ENCODE measurements around the gene CSMD2. TPM values are rescaled to one million over a fixed set of nuclear protein-coding genes. Genes with fewer than 3 reads are reported as not detected.

Gene CSMD2
- total and polyA plus RNA-seq, 2 of the 8 experiments (the other 6 are each of a cell fraction or from before 2014, with no cell fraction given): 7.0 to 14.7 TPM

DNA sequence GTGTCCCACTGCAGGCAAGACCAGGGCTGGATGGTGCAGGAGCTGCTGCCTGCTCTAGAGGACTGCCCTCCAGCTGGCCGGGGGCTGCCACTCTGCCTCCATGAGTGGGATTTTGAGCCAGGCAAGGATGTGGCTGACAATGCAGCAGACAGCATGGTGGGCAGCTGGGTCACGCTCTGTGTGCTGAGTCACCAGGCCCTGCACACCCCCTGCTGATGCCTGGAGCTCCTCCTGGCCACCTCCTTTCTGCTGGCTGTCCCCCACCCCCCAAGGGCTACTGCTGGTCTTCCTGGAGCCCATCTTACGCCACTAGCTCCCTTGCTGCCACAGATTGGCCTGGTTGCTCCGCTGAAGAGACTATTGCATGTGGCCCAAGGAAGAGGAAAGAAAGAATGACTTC lies 696.5 kb downstream of the CSMD2 start:
- H3K23ac ChIP-seq (ENCODE audit: insufficient read length): no peak overlapping the region
- ChIA-PET CTCF (ENCODE audit: partially characterized antibody) (interaction anchor here (0.6 to 7.6 kb wide), 10 partner anchors 11 to 173 kb away, joined by 3 to 76 read pairs (median 4); no protein-coding TSS in a partner anchor), POLR2A (ENCODE audit: partially characterized antibody) (interaction anchor here (0.6 kb wide), 1 partner anchor 691 kb away, joined by 5 read pairs; no protein-coding TSS in a partner anchor)
- no peaks in the 10 kb centered on the region for H4K20me1 ChIP-seq (replicated peaks in 1 of 2; ENCODE audit: control insufficient read depth in 1 of 2, insufficient read depth in 2 of 2, low read length in 2 of 2)
- no peak overlapping the region for H3K9ac ChIP-seq (replicated peaks in 1 of 4; ENCODE audit: extremely low read depth in 1 of 4, low read depth in 3 of 4, low read length in 3 of 4)
- no peaks in the 10 kb centered on the region for H3K79me1 ChIP-seq (ENCODE audit: low read depth, low read length)
- no peak overlapping the region for H4K91ac ChIP-seq (replicated peaks; ENCODE audit: insufficient read length, low read length)
- H2BK15ac ChIP-seq (ENCODE audit: low read length): no peak overlapping the region
- 89% methylated on average over 4 of the region's 4 CpGs; no CpG with 5 or more reads in 1 of the 2 experiments for WGBS, 2 experiments (ENCODE audit: extremely low coverage in 1 of 2, insufficient coverage in 1 of 2, insufficient read length in 1 of 2, insufficient replicate concordance in 2 of 2, low coverage in 1 of 2, low lambda C conversion rate in 2 of 2, missing lambda C conversion rate in 1 of 2)
- no peak overlapping the region for H3K14ac ChIP-seq (ENCODE audit: insufficient read length)
- H4K5ac ChIP-seq (ENCODE audit: insufficient read length, low read depth, low read length): no peak overlapping the region
- FAIRE-seq: no peak
- no peak overlapping the region for H3K56ac ChIP-seq (replicated peaks; ENCODE audit: insufficient read length, low read depth, low read length)
- no peak for TF ChIP-seq RNF2 (IDR thresholded peaks at IDR 0.05; ENCODE audit: borderline replicate concordance, low read depth, low read length, missing control alignments, poor library complexity, severe bottlenecking)
- TF ChIP-seq SIN3A (conservative IDR thresholded peaks at IDR 0.05 in 1 of 2, IDR thresholded peaks at IDR 0.05 in 1 of 2; ENCODE audit: low read depth in 1 of 2, low read length in 2 of 2): no peak
- no peak for TF ChIP-seq KDM1A (IDR thresholded peaks at IDR 0.05; ENCODE audit: borderline replicate concordance, low read length)
- no peak for TF ChIP-seq CHD2 (IDR thresholded peaks at IDR 0.05; ENCODE audit: low read length)
- TF ChIP-seq JUN (IDR thresholded peaks at IDR 0.05; ENCODE audit: low read depth, low read length): no peak
- no peak for TF ChIP-seq SP4 (IDR thresholded peaks at IDR 0.05; ENCODE audit: low read length)
- TF ChIP-seq RBBP5 (IDR thresholded peaks at IDR 0.05; ENCODE audit: borderline replicate concordance, low read depth, low read length): no peak
- H3K4me1 ChIP-seq (replicated peaks in 1 of 4; ENCODE audit: control insufficient read depth in 3 of 4, insufficient read depth in 4 of 4, low read length in 3 of 4): peaks cover 0 to 7% (median 2%) of the 10 kb centered on the region in 4 experiments; a peak in 3 of 7 replicates
- no peaks in the 10 kb centered on the region for H3K36me3 ChIP-seq (ENCODE audit: control insufficient read depth in 2 of 4, insufficient read depth in 4 of 4, low read length in 3 of 4)
- no peak overlapping the region for H2AK5ac ChIP-seq (ENCODE audit: low read depth, low read length)
- no peak overlapping the region for H4K8ac ChIP-seq (ENCODE audit: extremely low read depth, insufficient read depth, low read length)
- H3K27ac ChIP-seq (ENCODE audit: low read depth, low read length): no peak overlapping the region
- no peaks in the 10 kb centered on the region for H3K79me2 ChIP-seq (ENCODE audit: control insufficient read depth in 1 of 2, insufficient read depth in 2 of 2, low read length in 2 of 2)
- H3K27me3 ChIP-seq (replicated peaks in 1 of 4; ENCODE audit: control insufficient read depth in 3 of 4, extremely low read depth in 1 of 4, insufficient read depth in 3 of 4, low read length in 3 of 4): no peaks in the 10 kb centered on the region; a peak in 1 of 7 replicates
- H2AFZ ChIP-seq (ENCODE audit: low read length): no peak overlapping the region
- H3K18ac ChIP-seq (ENCODE audit: extremely low read depth, low read length): no peak overlapping the region
- no peak overlapping the region for H2BK12ac ChIP-seq (ENCODE audit: low read depth, low read length)
- no peak overlapping the region for H2BK20ac ChIP-seq (ENCODE audit: low read length)
- DNase-seq (ENCODE audit: low read depth in 1 of 2, low spot score in 2 of 2): no peak
- no peak overlapping the region for H2BK5ac ChIP-seq (ENCODE audit: low read depth, low read length)
- no peaks in the 10 kb centered on the region for H3K9me3 ChIP-seq (ENCODE audit: insufficient read depth in 2 of 2, low read depth in 1 of 2, low read length in 1 of 2)
- no peak overlapping the region for H2BK120ac ChIP-seq (replicated peaks; ENCODE audit: low read depth, low read length)
- H3K4me3 ChIP-seq (ENCODE audit: extremely low read depth in 1 of 4, insufficient read depth in 2 of 4, low read depth in 3 of 4, low read length in 4 of 4): no peak overlapping the region
- H3K4me2 ChIP-seq (ENCODE audit: insufficient read depth in 1 of 2, low read depth in 2 of 2, low read length in 2 of 2): no peak overlapping the region
- H3K23me2 ChIP-seq (ENCODE audit: low read depth, low read length): peaks cover 3% of the 10 kb centered on the region; the same call in 1 of the 2 replicates
- no peak overlapping the region for H3K4ac ChIP-seq (replicated peaks; ENCODE audit: insufficient read length, low read depth, low read length)
